ENCODE data around the gene SORL1. TPM values are rescaled to one million over a fixed set of nuclear protein-coding genes. Genes with fewer than 3 reads are reported as not detected.

The SORL1 gene
- total and polyA plus RNA-seq, 2 of the 8 experiments (the other 6 are each of a cell fraction or from before 2014, with no cell fraction given), result 38.1 to 65.5 TPM

DNA sequence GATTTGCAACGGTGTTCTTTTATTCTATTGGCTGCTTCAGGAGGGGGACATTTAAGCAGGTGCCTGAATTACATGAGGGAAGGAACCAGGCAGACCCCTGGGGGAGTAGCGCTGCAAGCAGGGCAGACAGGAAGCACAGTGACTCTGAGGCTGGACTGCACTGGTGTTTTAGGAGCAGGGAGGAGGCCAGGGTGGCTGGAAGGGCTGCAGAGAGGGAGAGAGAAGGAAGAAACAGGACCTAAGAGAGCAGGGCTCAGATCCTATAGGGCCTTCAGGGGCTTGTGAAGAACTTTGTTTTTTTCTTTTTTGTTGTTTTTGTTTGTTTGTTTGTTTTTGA, 63.2 kb downstream of the SORL1 start:
- H3K79me2 ChIP-seq (ENCODE audit: control insufficient read depth in 1 of 2, insufficient read depth in 2 of 2, low read length in 2 of 2), result peaks cover 0 to 2% of the 10 kb centered on the region in 2 experiments; a peak in 1 of 4 replicates
- H3K4me1 ChIP-seq (replicated peaks in 1 of 4; ENCODE audit: control insufficient read depth in 3 of 4, insufficient read depth in 4 of 4, low read length in 3 of 4), result no peaks in the 10 kb centered on the region; a peak in 1 of 7 replicates
- no peak overlapping the region for H2AFZ ChIP-seq (ENCODE audit: low read length)
- H2BK15ac ChIP-seq (ENCODE audit: low read length), result no peak overlapping the region
- no peak overlapping the region for H4K91ac ChIP-seq (replicated peaks; ENCODE audit: insufficient read length, low read length)
- no peaks in the 10 kb centered on the region for H3K9me3 ChIP-seq (ENCODE audit: insufficient read depth in 2 of 2, low read depth in 1 of 2, low read length in 1 of 2)
- no peak overlapping the region for H3K56ac ChIP-seq (replicated peaks; ENCODE audit: insufficient read length, low read depth, low read length)
- no peak overlapping the region for H2BK20ac ChIP-seq (ENCODE audit: low read length)
- no peaks in the 10 kb centered on the region for H3K27me3 ChIP-seq (replicated peaks in 1 of 4; ENCODE audit: control insufficient read depth in 3 of 4, extremely low read depth in 1 of 4, insufficient read depth in 3 of 4, low read length in 3 of 4)
- H3K4me3 ChIP-seq (ENCODE audit: extremely low read depth in 1 of 4, insufficient read depth in 2 of 4, low read depth in 3 of 4, low read length in 4 of 4), result no peak overlapping the region
- 100% methylated on average over 2 of the region's 2 CpGs; no CpG with 5 or more reads in 1 of the 2 experiments for WGBS, 2 experiments (ENCODE audit: extremely low coverage in 1 of 2, insufficient coverage in 1 of 2, insufficient read length in 1 of 2, insufficient replicate concordance in 2 of 2, low coverage in 1 of 2, low lambda C conversion rate in 2 of 2, missing lambda C conversion rate in 1 of 2)
- FAIRE-seq (no peak), DNase-seq (ENCODE audit: low read depth in 1 of 2, low spot score in 2 of 2) (no peak)
- POLR2A ChIA-PET (ENCODE audit: partially characterized antibody), result no interaction called here
- CTCF ChIA-PET (ENCODE audit: partially characterized antibody), result no interaction called here
- H4K8ac ChIP-seq (ENCODE audit: extremely low read depth, insufficient read depth, low read length), result no peak overlapping the region
- H3K27ac ChIP-seq (ENCODE audit: low read depth, low read length), result no peak overlapping the region
- no peak overlapping the region for H2AK5ac ChIP-seq (ENCODE audit: low read depth, low read length)
- H3K23me2 ChIP-seq (ENCODE audit: low read depth, low read length), result no peaks in the 10 kb centered on the region
- H2BK12ac ChIP-seq (ENCODE audit: low read depth, low read length), result no peak overlapping the region
- no peak overlapping the region for H3K4me2 ChIP-seq (ENCODE audit: insufficient read depth in 1 of 2, low read depth in 2 of 2, low read length in 2 of 2)
- no peak overlapping the region for H2BK120ac ChIP-seq (replicated peaks; ENCODE audit: low read depth, low read length)
- TF ChIP-seq TCF12 (IDR thresholded peaks at IDR 0.05; ENCODE audit: low read depth, low read length) (no peak), POLR2A (IDR thresholded peaks at IDR 0.05; ENCODE audit: control extremely low read depth in 1 of 2, low read depth in 2 of 2, low read length in 2 of 2) (no peak), PHF8 (conservative IDR thresholded peaks at IDR 0.05; ENCODE audit: low read depth, low read length) (no peak)
- no peak overlapping the region for H2BK5ac ChIP-seq (ENCODE audit: low read depth, low read length)
- no peak overlapping the region for H3K9ac ChIP-seq (replicated peaks in 1 of 4; ENCODE audit: extremely low read depth in 1 of 4, low read depth in 3 of 4, low read length in 3 of 4)
- no peak overlapping the region for H4K5ac ChIP-seq (ENCODE audit: insufficient read length, low read depth, low read length)
- H3K23ac ChIP-seq (ENCODE audit: insufficient read length), result no peak overlapping the region
- no peaks in the 10 kb centered on the region for H4K20me1 ChIP-seq (replicated peaks in 1 of 2; ENCODE audit: control insufficient read depth in 1 of 2, insufficient read depth in 2 of 2, low read length in 2 of 2)
- H3K4ac ChIP-seq (replicated peaks; ENCODE audit: insufficient read length, low read depth, low read length), result no peak overlapping the region
- H3K79me1 ChIP-seq (ENCODE audit: low read depth, low read length), result no peaks in the 10 kb centered on the region; the same call in 1 of the 2 replicates
- peaks cover 7 to 34% (median 19%) of the 10 kb centered on the region in 4 experiments for H3K36me3 ChIP-seq (ENCODE audit: control insufficient read depth in 2 of 4, insufficient read depth in 4 of 4, low read length in 3 of 4)
- H3K18ac ChIP-seq (ENCODE audit: extremely low read depth, low read length), result no peak overlapping the region
- H3K14ac ChIP-seq (ENCODE audit: insufficient read length), result no peak overlapping the region

Measured in H1 (cell line).